Brain microvascular endothelial cell (primary cell): ENCODE results near the gene HOPX.

Experiments
- DNase-seq: peaks from one replicate; pipeline ENCODE4 v3.0.0-alpha.2; 2020
- H3K27ac ChIP-seq: fragments of 250-450 bp; sonication (Bioruptor Pico); 2 replicates; pipeline ENCODE4 v1.5.1; 2020; ENCODE audit warnings: mild to moderate bottlenecking, moderate library complexity
- H3K27me3 ChIP-seq: fragments of 250-450 bp; sonication (Bioruptor Pico); replicated peaks from 2 replicates; pipeline ENCODE4 v1.5.1; 2020; ENCODE audit warnings: mild to moderate bottlenecking
- H3K36me3 ChIP-seq: fragments of 250-450 bp; sonication (Bioruptor Pico); replicated peaks from 2 replicates; pipeline ENCODE4 v1.5.1; 2020; ENCODE audit warnings: mild to moderate bottlenecking
- H3K4me3 ChIP-seq: 2 replicates; pipeline ENCODE4 v1.5.1; 2011; ENCODE audit warnings: low read depth, mild to moderate bottlenecking, control low read depth, low read length, moderate library complexity
- in situ Hi-C: cut with HindIII; loops from 2 replicates; pipeline ENCODE4 v1.10.0; 2017; ENCODE audit warnings: low sequenced_read_pairs, low pct_ligation_motif_present
- TF ChIP-seq, protein P1 (sequence below): IDR thresholded peaks from 2 replicates; pipeline ENCODE4 v1.5.1; 2011; ENCODE audit warnings: low read depth, mild to moderate bottlenecking, moderate library complexity, low read length, control low read depth, inconsistent platforms; ENCODE audit errors: missing control alignments

Gene HOPX

DNA sequence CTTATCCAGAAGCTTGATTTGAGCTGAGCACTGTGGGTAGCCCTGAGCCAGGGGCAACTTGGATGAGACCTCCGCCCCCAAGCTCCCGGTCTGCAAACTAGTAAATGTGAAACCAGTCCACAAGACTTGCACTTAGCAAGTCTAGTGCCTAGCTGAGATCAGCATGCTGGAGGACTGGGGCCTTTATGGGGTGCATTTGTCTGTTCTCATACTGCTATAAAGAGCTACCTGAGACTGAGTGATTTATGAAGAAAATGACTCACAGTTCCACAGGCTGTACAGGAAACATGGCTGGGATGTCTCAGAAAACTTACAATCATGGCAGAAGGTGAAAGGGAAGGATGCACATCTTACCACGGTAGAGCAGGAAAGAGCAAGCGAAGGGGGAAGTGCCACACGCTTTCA lies 42.1 kb upstream of the HOPX start:
- in situ Hi-C loops = no loop called here
- TF ChIP-seq, protein P1, sequence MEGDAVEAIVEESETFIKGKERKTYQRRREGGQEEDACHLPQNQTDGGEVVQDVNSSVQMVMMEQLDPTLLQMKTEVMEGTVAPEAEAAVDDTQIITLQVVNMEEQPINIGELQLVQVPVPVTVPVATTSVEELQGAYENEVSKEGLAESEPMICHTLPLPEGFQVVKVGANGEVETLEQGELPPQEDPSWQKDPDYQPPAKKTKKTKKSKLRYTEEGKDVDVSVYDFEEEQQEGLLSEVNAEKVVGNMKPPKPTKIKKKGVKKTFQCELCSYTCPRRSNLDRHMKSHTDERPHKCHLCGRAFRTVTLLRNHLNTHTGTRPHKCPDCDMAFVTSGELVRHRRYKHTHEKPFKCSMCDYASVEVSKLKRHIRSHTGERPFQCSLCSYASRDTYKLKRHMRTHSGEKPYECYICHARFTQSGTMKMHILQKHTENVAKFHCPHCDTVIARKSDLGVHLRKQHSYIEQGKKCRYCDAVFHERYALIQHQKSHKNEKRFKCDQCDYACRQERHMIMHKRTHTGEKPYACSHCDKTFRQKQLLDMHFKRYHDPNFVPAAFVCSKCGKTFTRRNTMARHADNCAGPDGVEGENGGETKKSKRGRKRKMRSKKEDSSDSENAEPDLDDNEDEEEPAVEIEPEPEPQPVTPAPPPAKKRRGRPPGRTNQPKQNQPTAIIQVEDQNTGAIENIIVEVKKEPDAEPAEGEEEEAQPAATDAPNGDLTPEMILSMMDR = no peak
- no peaks in the 10 kb centered on the region for H3K36me3 ChIP-seq
- H3K4me3 ChIP-seq = no peak overlapping the region
- no peak for DNase-seq
- no peak overlapping the region for H3K27ac ChIP-seq
- no peaks in the 10 kb centered on the region for H3K27me3 ChIP-seq

DNA sequence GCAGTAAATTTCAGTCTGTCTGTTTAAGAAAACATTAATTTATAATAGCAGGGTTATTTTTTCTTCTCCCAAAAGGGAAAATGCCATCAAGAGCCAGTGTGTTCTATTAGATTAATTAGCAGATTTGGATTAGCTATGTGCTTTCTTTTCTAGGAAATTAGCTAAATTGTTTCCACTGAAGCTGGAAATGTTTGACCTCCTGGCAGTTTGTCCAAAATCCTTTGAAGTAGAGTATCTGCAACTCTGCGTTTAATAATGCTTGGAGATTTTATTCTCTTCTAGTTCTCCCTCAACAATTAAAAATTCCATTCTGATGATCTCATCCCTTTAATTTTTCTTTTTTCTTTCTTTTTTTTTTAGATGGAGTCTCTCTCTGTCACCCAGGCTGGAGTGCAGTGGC lies 27.1 kb upstream of the HOPX start:
- Histone ChIP-seq H3K36me3 (no peaks in the 10 kb centered on the region), H3K27ac (no peak overlapping the region), H3K27me3 (no peaks in the 10 kb centered on the region), H3K4me3 (no peak overlapping the region)
- TF ChIP-seq, protein P1 = no peak
- in situ Hi-C loops = no loop called here
- DNase-seq = no peak

DNA sequence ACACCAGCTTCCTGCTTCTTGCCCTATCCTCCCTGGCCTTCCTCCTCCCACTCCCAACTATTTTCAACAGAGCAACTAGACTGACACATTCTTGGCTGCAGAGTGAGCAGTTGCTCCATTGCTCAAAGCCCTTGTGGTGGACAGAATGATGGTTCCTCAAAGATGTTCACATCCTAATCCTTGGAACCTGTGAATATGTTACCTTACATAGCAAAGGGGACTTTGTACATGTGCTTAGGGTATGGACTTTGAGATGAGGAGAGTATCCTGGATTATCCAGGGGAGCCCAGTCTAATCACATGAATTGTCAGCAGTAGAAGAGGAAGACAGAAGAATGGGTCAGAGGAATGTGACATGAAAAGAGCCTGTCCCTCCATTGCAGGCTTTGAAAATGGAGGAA lies 24.9 kb upstream of the HOPX start:
- Histone ChIP-seq H3K36me3 (no peaks in the 10 kb centered on the region), H3K27ac (no peak overlapping the region), H3K27me3 (no peaks in the 10 kb centered on the region), H3K4me3 (no peak overlapping the region)
- in situ Hi-C loops = no loop called here
- no peak for DNase-seq
- TF ChIP-seq, protein P1 = no peak

DNA sequence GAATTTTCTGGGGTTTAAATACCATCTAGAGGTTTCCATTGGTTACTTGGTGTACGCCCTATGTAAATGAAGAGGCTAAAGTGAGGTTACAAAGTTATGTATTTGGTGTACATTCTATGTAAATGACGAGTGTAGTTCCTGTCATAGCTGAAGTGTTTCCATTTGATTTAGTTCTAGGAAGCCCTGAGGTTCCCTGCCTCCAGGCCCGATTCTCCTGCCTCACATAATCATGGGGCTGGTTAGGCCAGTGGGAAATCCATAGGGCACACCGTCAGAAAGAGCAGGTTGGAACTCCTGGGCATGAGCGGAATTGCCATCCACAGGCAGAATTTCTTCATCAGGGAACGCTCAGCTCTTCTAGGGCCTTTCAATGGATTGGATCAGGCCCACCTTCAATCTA lies 24.2 kb upstream of the HOPX start:
- Histone ChIP-seq H3K27me3 (no peaks in the 10 kb centered on the region), H3K4me3 (no peak overlapping the region), H3K27ac (no peak overlapping the region), H3K36me3 (no peaks in the 10 kb centered on the region)
- no peak for DNase-seq
- TF ChIP-seq, protein P1 = no peak
- in situ Hi-C loops = no loop called here

DNA sequence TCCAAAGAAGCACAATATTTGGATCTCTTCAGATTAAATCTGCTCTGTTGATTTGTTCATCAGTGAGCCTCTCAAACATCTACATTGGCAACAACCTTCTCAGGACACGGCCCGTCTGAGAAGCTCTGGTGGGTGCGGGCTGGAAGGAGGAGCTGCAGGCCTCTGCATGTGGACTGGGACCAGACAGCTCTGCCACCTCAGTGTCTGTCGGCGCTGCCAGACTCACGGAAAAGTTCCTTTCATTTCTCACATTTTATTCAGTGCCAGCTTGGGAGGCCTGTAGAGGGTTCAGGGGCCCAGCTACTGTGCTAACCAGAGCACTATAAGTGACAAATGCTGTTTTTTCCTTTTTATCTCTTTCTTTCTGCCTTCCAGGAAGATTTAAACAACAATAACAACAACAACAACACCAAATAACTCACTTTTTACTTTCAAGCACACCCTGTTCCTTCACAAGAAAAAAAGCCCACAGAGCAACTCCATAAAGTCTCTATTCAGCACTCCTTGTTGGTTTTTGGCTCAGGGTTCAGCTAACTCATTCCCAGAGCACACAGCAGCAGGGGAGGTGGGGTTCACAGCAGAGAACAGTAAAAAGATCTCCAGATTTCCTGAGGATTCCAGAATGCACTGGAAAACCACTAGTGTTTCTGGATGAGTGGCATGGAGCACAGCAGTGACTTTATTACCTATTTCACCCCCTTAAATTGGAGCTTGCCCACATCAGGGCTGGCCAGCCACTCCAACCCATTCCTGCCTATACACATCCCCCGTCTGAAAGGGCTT lies 23.2 kb upstream of the HOPX start:
- no peaks in the 10 kb centered on the region for H3K27me3 ChIP-seq
- TF ChIP-seq, protein P1 = no peak
- no peaks in the 10 kb centered on the region for H3K36me3 ChIP-seq
- H3K4me3 ChIP-seq = no peak overlapping the region
- DNase-seq = no peak
- in situ Hi-C loops = no loop called here
- H3K27ac ChIP-seq = no peak overlapping the region

DNA sequence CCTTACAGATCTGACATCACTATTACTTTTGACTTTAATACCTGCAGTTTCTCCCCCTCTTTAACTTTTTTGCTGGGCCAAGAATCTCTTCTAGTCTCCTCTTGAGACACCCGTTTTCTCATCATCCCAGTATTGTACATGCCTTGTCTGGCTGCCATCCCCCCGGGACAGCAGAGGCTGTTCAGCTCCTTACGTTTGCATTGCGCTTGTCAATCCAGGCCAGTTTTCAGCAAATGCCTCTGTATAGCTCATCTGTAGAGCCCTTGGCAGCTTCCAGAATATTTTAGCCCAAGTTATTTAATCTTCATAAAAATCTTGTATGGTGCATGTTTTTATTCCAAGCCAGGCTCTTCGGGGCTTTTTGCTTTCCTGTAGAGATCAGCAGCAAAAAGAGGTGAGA lies 22.3 kb upstream of the HOPX start:
- Histone ChIP-seq H3K27me3 (no peaks in the 10 kb centered on the region), H3K36me3 (no peaks in the 10 kb centered on the region), H3K27ac (no peak overlapping the region), H3K4me3 (no peak overlapping the region)
- in situ Hi-C loops = no loop called here
- TF ChIP-seq, protein P1 = no peak
- DNase-seq = no peak
